Measurements from ENCODE around the gene ARHGAP25. TPM values are rescaled to one million over a fixed set of nuclear protein-coding genes. Genes with fewer than 3 reads are reported as not detected.

The ARHGAP25 gene
- total RNA-seq, 2 experiments from 2014 or later: 18.6 to 43.8 TPM

GRCh38 chr2:68822207-68822872, 87.7 kb downstream of the ARHGAP25 start:
- H3K27ac ChIP-seq (ENCODE audit: low read depth, low read length, poor library complexity, severe bottlenecking): no peak overlapping the region
- no peak overlapping the region for H2AFZ ChIP-seq (ENCODE audit: low read length)
- no peak overlapping the region for H3K4me3 ChIP-seq (ENCODE audit: low read depth, low read length, poor library complexity, severe bottlenecking)
- no peak for TF ChIP-seq EZH2phosphoT487 (IDR thresholded peaks at IDR 0.05; ENCODE audit: borderline replicate concordance, low read depth, low read length)
- no peak for TF ChIP-seq CTCF (conservative IDR thresholded peaks at IDR 0.05; ENCODE audit: low read length)
- CTCF ChIA-PET (ENCODE audit: unreplicated experiment): no interaction called here
- BruUV-seq (replicated peaks): no TSS peak
- intact Hi-C loops (cut with micrococcal nuclease; ENCODE audit: unreplicated experiment): no loop called here
- no peak for DNase-seq (ENCODE audit: low spot score)
- no peak overlapping the region for H3K4me2 ChIP-seq (ENCODE audit: low read length)
- no peaks in the 10 kb centered on the region for H4K20me1 ChIP-seq (ENCODE audit: insufficient read depth, low read length)
- no peaks in the 10 kb centered on the region for H3K9me2 ChIP-seq (ENCODE audit: insufficient read depth, low read length)
- H3K36me3 ChIP-seq (ENCODE audit: insufficient read depth, low read length): peaks cover 68% of the 10 kb centered on the region
- no peaks in the 10 kb centered on the region for H3K9me3 ChIP-seq (ENCODE audit: low read length)
- no peaks in the 10 kb centered on the region for H3K79me2 ChIP-seq (ENCODE audit: insufficient read depth, low read depth, low read length)
- no peaks in the 10 kb centered on the region for H3K4me1 ChIP-seq (ENCODE audit: insufficient read depth, low read length, poor library complexity, severe bottlenecking)
- POLR2A ChIA-PET: interaction anchor here (0.5 to 1.1 kb wide), 3 partner anchors 18 to 516 kb away, joined by 3 to 4 read pairs (median 3); no protein-coding TSS in a partner anchor

- BruUV-seq (replicated peaks): no TSS peak
- Histone ChIP-seq H3K4me2 (ENCODE audit: low read length) (no peak overlapping the region), H3K4me3 (ENCODE audit: low read depth, low read length, poor library complexity, severe bottlenecking) (no peak overlapping the region), H3K36me3 (ENCODE audit: insufficient read depth, low read length) (peaks cover 49% of the 10 kb centered on the region), H3K9me2 (ENCODE audit: insufficient read depth, low read length) (no peaks in the 10 kb centered on the region), H3K9me3 (ENCODE audit: low read length) (no peaks in the 10 kb centered on the region), H3K79me2 (ENCODE audit: insufficient read depth, low read depth, low read length) (no peaks in the 10 kb centered on the region), H3K4me1 (ENCODE audit: insufficient read depth, low read length, poor library complexity, severe bottlenecking) (peaks cover 9% of the 10 kb centered on the region), H4K20me1 (ENCODE audit: insufficient read depth, low read length) (no peaks in the 10 kb centered on the region), H3K27ac (ENCODE audit: low read depth, low read length, poor library complexity, severe bottlenecking) (no peak overlapping the region), H2AFZ (ENCODE audit: low read length) (no peak overlapping the region)
- POLR2A ChIA-PET: no interaction called here
- intact Hi-C loops (cut with micrococcal nuclease; ENCODE audit: unreplicated experiment): no loop called here
- no peak for TF ChIP-seq EZH2phosphoT487 (IDR thresholded peaks at IDR 0.05; ENCODE audit: borderline replicate concordance, low read depth, low read length)
- TF ChIP-seq CTCF (conservative IDR thresholded peaks at IDR 0.05; ENCODE audit: low read length): no peak
- no peak for DNase-seq (ENCODE audit: low spot score)
- CTCF ChIA-PET (ENCODE audit: unreplicated experiment): no interaction called here
Measured at GRCh38 chr2:68824831-68825230, 90.2 kb downstream of the ARHGAP25 start.

- Histone ChIP-seq H3K36me3 (ENCODE audit: insufficient read depth, low read length) (peaks cover 49% of the 10 kb centered on the region), H3K4me3 (ENCODE audit: low read depth, low read length, poor library complexity, severe bottlenecking) (no peak overlapping the region), H3K4me2 (ENCODE audit: low read length) (no peak overlapping the region), H4K20me1 (ENCODE audit: insufficient read depth, low read length) (no peaks in the 10 kb centered on the region), H3K4me1 (ENCODE audit: insufficient read depth, low read length, poor library complexity, severe bottlenecking) (peaks cover 11% of the 10 kb centered on the region), H3K9me3 (ENCODE audit: low read length) (no peaks in the 10 kb centered on the region), H2AFZ (ENCODE audit: low read length) (no peak overlapping the region), H3K79me2 (ENCODE audit: insufficient read depth, low read depth, low read length) (no peaks in the 10 kb centered on the region), H3K27ac (ENCODE audit: low read depth, low read length, poor library complexity, severe bottlenecking) (no peak overlapping the region), H3K9me2 (ENCODE audit: insufficient read depth, low read length) (no peaks in the 10 kb centered on the region)
- TF ChIP-seq EZH2phosphoT487 (IDR thresholded peaks at IDR 0.05; ENCODE audit: borderline replicate concordance, low read depth, low read length): no peak
- no peak for TF ChIP-seq CTCF (conservative IDR thresholded peaks at IDR 0.05; ENCODE audit: low read length)
- intact Hi-C loops (cut with micrococcal nuclease; ENCODE audit: unreplicated experiment): no loop called here
- ChIA-PET CTCF (ENCODE audit: unreplicated experiment) (no interaction called here), POLR2A (interaction anchor here (0.6 kb wide), 2 partner anchors 19 to 544 kb away, joined by 3 read pairs; no protein-coding TSS in a partner anchor)
- no peak for DNase-seq (ENCODE audit: low spot score)
- BruUV-seq (replicated peaks): no TSS peak
Measured at GRCh38 chr2:68825866-68826265, 91.3 kb downstream of the ARHGAP25 start.
